ENCODE data around the gene REPIN1. TPM values are rescaled to one million over a fixed set of nuclear protein-coding genes. Genes with fewer than 3 reads are reported as not detected.

Gene REPIN1
- total and polyA plus RNA-seq, 9 of the 15 experiments (the other 6 are each of a cell fraction or from before 2014, with no cell fraction given) = 8.1 to 283 (median 94.3) TPM

GRCh38 chr7:150404805-150405583 lies 36.4 kb downstream of the REPIN1 start (continued):
- TF ChIP-seq KLF13 (tag; IDR thresholded peaks at IDR 0.05; ENCODE audit: borderline replicate concordance, low read depth) = peak; percentile 97
- TF ChIP-seq TSHZ1 (CRISPR knock-in tag; IDR thresholded peaks at IDR 0.05) = no peak
- peak; percentile 52; the same call in 1 of the 2 replicates for TF ChIP-seq PHB (CRISPR knock-in tag; IDR thresholded peaks at IDR 0.05)
- TF ChIP-seq RBM15 (IDR thresholded peaks at IDR 0.05; ENCODE audit: insufficient read depth, low read length) = no peak
- TF ChIP-seq ZBTB33 (CRISPR knock-in tag; IDR thresholded peaks at IDR 0.05) = peak; percentile 88
- peak; percentile 11; the same call in 1 of the 2 replicates for TF ChIP-seq ZSCAN29 (IDR thresholded peaks at IDR 0.05)
- no peak for TF ChIP-seq ZNF696 (CRISPR knock-in tag; conservative IDR thresholded peaks at IDR 0.05)
- TF ChIP-seq RFX5 (IDR thresholded peaks at IDR 0.05; ENCODE audit: low read depth, low read length) = no peak
- no peak for TF ChIP-seq KLF16 (IDR thresholded peaks at IDR 0.05)
- peak; percentile 86 for TF ChIP-seq CREM (IDR thresholded peaks at IDR 0.05; ENCODE audit: low read depth)
- TF ChIP-seq THAP7 (CRISPR knock-in tag; IDR thresholded peaks at IDR 0.05) = peak; percentile 81; the same call in 1 of the 2 replicates
- peak; percentile 93 for TF ChIP-seq ZBTB43 (CRISPR knock-in tag; IDR thresholded peaks at IDR 0.05)
- peak; percentile 93 for TF ChIP-seq ZNF395 (CRISPR knock-in tag; IDR thresholded peaks at IDR 0.05)

All from K562 (cell line).